Activated CD8-positive, alpha-beta T cell treated with anti-CD3 and anti-CD28 coated beads for 36 hours (primary cell): ENCODE data around the gene IRF7. TPM values are rescaled to one million over a fixed set of nuclear protein-coding genes. Genes with fewer than 3 reads are reported as not detected.
A peak's percentile ranks its signal among the peaks of the same experiment; 100 is the strongest.

ENCODE experiments used
- ATAC-seq: fragments of 200-7000 bp; cut with Tn5 transposase; one replicate; pipeline ENCODE4 v1.10.0; 2021; ENCODE audit warnings: mild to moderate bottlenecking, moderate library complexity
- CTCF ChIA-PET: fragments of 350-600 bp; sonication (Branson Sonifier 250); formaldehyde crosslinking; loops from one replicate; lab custom pipeline; 2021; ENCODE audit warnings: antibody characterized with exemption; lab: Charles Lee
- POLR2A ChIA-PET: fragments of 350-600 bp; sonication (Branson Sonifier 250); formaldehyde crosslinking; loops from one replicate; lab custom pipeline; 2021; ENCODE audit warnings: antibody characterized with exemption; lab: Charles Lee
- DNase-seq: peaks from one replicate; pipeline ENCODE4 v3.0.0-alpha.2; 2020
- H3K27ac Mint-ChIP-seq: one replicate; pipeline ENCODE4 v1.8.0; 2021; ENCODE audit warnings: mild to moderate bottlenecking, mixed read lengths
- H3K27me3 Mint-ChIP-seq: one replicate; pipeline ENCODE4 v1.8.0; 2021; ENCODE audit warnings: mixed read lengths
- H3K36me3 Mint-ChIP-seq: one replicate; pipeline ENCODE4 v1.8.0; 2021; ENCODE audit warnings: low read depth, mixed read lengths
- H3K4me1 Mint-ChIP-seq: one replicate; pipeline ENCODE4 v1.8.0; 2021; ENCODE audit warnings: low read depth, mixed read lengths
- H3K4me3 Mint-ChIP-seq: one replicate; pipeline ENCODE4 v1.8.0; 2021; ENCODE audit warnings: mild to moderate bottlenecking, moderate library complexity, mixed read lengths
- H3K9me3 Mint-ChIP-seq: one replicate; pipeline ENCODE4 v1.8.0; 2021; ENCODE audit warnings: mixed read lengths
- intact Hi-C: fragments of 100-400 bp; cut with micrococcal nuclease; formaldehyde crosslinking; loops from one replicate; pipeline ENCODE4 v1.10.0; 2022
- total RNA-seq, 2 experiments: library from RNA; stranded (reverse); gene quantifications; one replicate each; pipeline ENCODE4 v1.2.3, GENCODE V29; 2021
- TF ChIP-seq, protein P1 (sequence below): fragments of 200-600 bp; IDR thresholded peaks from one replicate; pipeline ENCODE4 v1.8.0; 2022; ENCODE audit warnings: antibody characterized with exemption, mild to moderate bottlenecking

The IRF7 gene
- total RNA-seq, 2 experiments from 2014 or later = 34.6 to 37.5 TPM

DNA sequence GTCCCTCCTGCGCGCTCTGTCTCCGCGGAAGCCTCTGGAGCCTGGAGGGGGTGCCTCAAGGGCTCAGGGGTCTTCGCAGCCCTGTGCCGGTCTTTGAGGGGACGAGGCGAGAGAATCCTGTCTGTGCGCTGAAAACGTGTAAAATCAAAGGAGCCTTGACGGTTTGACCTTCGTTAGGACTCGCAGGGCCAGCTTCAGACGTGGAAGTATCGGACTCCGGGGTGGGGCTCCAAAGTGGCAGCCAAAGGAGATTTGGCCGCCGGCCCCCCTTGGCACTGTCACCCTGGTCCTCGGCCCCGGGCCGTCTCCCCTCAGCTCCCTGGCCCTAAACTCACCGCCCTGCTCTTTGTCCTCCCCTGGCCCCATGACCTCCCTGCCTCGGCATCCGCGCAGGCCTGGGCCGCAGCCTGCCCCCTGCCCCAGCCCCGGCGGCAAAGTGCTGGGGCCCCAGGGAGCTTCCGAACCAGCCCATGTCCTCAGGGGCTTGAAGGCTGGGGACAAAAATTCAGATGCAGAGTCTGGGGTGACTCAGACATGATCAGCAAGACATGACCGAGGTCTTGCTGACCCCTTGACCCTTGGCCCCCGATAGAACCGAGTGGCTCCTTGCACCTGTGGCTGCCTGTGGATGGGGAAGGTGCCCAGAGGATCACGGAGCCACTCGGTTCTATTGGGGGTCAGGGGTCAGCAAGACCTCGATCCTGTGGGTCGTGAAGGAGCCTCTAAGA lies 46.4 kb downstream of the IRF7 start:
- ChIA-PET CTCF (interaction anchor here (1.3 kb wide), 2 partner anchors 15 kb away, joined by 4 read pairs; no protein-coding TSS in a partner anchor), POLR2A (interaction anchor here (0.6 to 1.3 kb wide), 4 partner anchors 9 to 342 kb away, joined by 3 to 5 read pairs (median 4); partner anchors contain the start of genes DEAF1, HRAS and TMEM80)
- H3K27me3 Mint-ChIP-seq = peaks cover 3% of the 10 kb centered on the region
- intact Hi-C loops = no loop called here
- H3K4me3 Mint-ChIP-seq = peak overlapping the region; percentile 81
- ATAC-seq (no peak), DNase-seq (no peak)
- H3K27ac Mint-ChIP-seq = peak overlapping the region; percentile 73
- peaks cover 19% of the 10 kb centered on the region for H3K36me3 Mint-ChIP-seq
- no peaks in the 10 kb centered on the region for H3K9me3 Mint-ChIP-seq
- H3K4me1 Mint-ChIP-seq = peaks cover 4% of the 10 kb centered on the region
- TF ChIP-seq, protein P1, sequence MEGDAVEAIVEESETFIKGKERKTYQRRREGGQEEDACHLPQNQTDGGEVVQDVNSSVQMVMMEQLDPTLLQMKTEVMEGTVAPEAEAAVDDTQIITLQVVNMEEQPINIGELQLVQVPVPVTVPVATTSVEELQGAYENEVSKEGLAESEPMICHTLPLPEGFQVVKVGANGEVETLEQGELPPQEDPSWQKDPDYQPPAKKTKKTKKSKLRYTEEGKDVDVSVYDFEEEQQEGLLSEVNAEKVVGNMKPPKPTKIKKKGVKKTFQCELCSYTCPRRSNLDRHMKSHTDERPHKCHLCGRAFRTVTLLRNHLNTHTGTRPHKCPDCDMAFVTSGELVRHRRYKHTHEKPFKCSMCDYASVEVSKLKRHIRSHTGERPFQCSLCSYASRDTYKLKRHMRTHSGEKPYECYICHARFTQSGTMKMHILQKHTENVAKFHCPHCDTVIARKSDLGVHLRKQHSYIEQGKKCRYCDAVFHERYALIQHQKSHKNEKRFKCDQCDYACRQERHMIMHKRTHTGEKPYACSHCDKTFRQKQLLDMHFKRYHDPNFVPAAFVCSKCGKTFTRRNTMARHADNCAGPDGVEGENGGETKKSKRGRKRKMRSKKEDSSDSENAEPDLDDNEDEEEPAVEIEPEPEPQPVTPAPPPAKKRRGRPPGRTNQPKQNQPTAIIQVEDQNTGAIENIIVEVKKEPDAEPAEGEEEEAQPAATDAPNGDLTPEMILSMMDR = no peak

DNA sequence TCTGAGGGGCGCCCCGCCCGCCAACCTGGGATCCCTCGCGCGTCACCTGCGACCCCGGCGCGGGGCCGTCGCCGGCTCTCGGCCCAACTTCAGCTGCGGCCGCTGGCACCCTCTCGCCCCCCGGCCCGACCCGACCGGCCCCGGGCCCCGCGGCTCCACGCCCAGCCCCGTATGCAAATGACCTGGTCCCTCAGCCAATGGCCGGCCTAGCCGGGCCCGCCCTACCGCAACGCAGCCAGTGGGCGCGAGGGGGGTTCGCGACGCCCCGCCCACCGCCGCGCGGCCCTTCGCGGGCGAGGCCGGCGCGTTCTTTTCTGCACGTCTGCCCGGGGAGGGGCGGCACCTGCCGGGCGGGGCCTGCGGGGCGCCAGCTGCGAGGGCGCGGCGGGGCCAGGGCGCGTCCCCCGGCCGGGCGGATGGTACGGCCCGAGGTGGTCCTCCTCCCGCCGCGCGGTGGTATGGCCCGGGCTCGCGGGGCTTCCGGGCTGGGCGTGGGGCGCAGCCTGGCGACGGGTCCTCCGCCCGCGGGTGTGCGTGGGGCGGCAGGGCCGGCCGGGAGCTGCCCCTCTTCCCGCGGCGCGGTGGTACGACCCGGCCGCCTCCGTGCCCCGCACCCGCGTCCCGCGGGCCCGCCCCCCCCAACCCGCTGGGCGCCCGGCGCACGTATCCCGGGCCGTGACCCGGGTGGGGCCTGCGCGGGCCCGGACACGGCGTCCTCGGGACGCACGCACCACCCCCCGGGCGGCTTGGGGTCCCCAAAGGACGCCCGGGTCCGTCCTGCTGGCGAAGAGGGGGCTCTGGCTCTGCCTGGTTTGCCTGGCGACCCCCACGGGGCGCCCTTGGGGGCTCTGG lies 47.2 kb downstream of the IRF7 start:
- intact Hi-C loops = no loop called here
- peak; percentile 94 for ATAC-seq
- no peaks in the 10 kb centered on the region for H3K4me1 Mint-ChIP-seq
- no peak overlapping the region for H3K27ac Mint-ChIP-seq
- no peaks in the 10 kb centered on the region for H3K27me3 Mint-ChIP-seq
- ChIA-PET CTCF (interaction anchor here (1.3 kb wide), 1 partner anchor 14 kb away, joined by 4 read pairs; no protein-coding TSS in a partner anchor), POLR2A (interaction anchor here (0.5 to 1.5 kb wide), 6 partner anchors 9 to 341 kb away, joined by 3 to 7 read pairs (median 4); partner anchors contain the start of gene HRAS)
- TF ChIP-seq, protein P1 = no peak
- no peaks in the 10 kb centered on the region for H3K9me3 Mint-ChIP-seq
- H3K36me3 Mint-ChIP-seq = peaks cover 22% of the 10 kb centered on the region
- peak overlapping the region; percentile 88 for H3K4me3 Mint-ChIP-seq
- DNase-seq = peak; percentile 94

DNA sequence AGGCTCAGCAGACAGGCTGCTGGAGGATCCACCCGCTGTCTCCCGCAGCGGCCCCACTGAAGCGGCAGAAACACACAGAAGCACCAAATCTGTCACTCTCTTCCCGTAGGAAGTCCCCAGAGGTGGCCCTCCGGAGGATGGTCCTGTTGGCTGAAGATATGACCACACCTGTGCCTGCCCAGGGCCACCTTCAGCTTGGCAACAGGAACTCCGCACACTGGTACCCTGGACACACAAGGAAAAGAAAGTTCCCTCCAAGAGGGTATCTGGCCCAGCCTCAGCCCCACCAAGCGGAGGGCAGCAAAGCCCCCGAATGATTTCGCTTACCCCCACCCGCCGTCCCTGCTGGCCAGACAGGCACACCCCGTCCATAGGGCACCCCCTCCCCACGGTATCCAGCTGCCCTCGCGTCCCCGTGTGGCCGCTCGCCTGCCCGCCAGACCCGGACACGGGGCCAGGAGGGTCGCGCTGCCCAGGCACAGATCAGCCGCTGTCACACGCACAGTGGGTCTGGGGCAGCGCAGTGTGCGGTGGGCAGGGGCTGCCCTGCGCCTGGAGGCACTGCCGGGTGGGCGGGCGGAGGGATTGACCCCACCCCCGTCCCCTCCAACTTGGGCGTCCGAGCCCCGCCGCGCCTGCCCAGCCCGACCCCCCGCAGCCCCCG lies 48.0 kb downstream of the IRF7 start:
- DNase-seq (no peak), ATAC-seq (no peak)
- no peaks in the 10 kb centered on the region for H3K4me1 Mint-ChIP-seq
- H3K9me3 Mint-ChIP-seq = no peaks in the 10 kb centered on the region
- intact Hi-C loops = no loop called here
- TF ChIP-seq, protein P1 = no peak
- H3K27me3 Mint-ChIP-seq = no peaks in the 10 kb centered on the region
- H3K4me3 Mint-ChIP-seq = peak overlapping the region; percentile 88
- CTCF ChIA-PET = interaction anchor here (1.3 kb wide), 1 partner anchor 13 kb away, joined by 4 read pairs; no protein-coding TSS in a partner anchor
- POLR2A ChIA-PET = interaction anchor here (0.5 to 1.5 kb wide), 5 partner anchors 10 to 69 kb away, joined by 3 to 7 read pairs (median 3); partner anchors contain the start of gene HRAS
- H3K36me3 Mint-ChIP-seq = peaks cover 23% of the 10 kb centered on the region
- peak overlapping the region; percentile 57 for H3K27ac Mint-ChIP-seq

DNA sequence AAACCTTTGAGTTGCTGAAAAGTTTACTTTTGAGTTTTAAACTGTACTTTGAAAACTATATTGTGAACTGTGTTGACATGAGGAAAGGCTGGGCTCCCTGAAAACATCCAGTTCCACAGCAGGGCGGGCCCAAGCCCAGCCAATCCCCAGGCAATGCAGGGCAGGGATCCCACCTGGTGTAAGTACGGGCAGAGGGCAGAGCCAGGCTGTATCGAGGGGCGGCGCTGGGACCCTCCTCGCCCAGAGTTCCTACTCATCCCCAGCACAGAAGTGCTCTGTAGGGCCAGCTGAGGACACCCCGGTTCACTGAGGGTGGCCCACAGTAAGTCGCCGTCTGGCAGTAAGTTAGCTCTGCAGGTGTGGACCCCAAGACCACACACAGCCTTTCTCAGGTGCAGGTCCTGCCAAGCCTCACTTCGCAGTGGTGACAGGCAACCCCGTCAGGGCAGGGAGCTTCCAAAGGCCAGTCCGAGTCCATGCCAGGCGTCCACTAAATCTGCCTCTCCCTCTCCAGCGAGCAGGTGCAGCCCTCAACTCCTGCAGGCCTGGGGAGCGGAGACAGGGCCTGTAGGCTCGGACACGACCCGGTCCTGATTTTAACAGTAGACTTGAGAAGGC lies 48.6 kb downstream of the IRF7 start:
- Mint-ChIP-seq H3K27ac (peak overlapping the region; percentile 57), H3K9me3 (no peaks in the 10 kb centered on the region), H3K4me3 (peak overlapping the region; percentile 88), H3K4me1 (no peaks in the 10 kb centered on the region), H3K27me3 (no peaks in the 10 kb centered on the region), H3K36me3 (peaks cover 23% of the 10 kb centered on the region)
- DNase-seq = no peak
- ChIA-PET POLR2A (interaction anchor here (0.9 to 1.5 kb wide), 3 partner anchors 9 to 31 kb away, joined by 3 to 7 read pairs (median 5); partner anchors contain the start of gene PHRF1), CTCF (interaction anchor here (1.1 to 1.7 kb wide), 2 partner anchors 12 to 158 kb away, joined by 5 to 7 read pairs; no protein-coding TSS in a partner anchor)
- intact Hi-C loops = no loop called here
- ATAC-seq = no peak
- TF ChIP-seq, protein P1 = no peak
